Measurements from ENCODE around the gene CHIA.
"Not testable (repeated sequence)": the region's sequence is repeated elsewhere in the genome, so short reads cannot be mapped to it uniquely, and the experiment has no call there.

Gene CHIA

DNA sequence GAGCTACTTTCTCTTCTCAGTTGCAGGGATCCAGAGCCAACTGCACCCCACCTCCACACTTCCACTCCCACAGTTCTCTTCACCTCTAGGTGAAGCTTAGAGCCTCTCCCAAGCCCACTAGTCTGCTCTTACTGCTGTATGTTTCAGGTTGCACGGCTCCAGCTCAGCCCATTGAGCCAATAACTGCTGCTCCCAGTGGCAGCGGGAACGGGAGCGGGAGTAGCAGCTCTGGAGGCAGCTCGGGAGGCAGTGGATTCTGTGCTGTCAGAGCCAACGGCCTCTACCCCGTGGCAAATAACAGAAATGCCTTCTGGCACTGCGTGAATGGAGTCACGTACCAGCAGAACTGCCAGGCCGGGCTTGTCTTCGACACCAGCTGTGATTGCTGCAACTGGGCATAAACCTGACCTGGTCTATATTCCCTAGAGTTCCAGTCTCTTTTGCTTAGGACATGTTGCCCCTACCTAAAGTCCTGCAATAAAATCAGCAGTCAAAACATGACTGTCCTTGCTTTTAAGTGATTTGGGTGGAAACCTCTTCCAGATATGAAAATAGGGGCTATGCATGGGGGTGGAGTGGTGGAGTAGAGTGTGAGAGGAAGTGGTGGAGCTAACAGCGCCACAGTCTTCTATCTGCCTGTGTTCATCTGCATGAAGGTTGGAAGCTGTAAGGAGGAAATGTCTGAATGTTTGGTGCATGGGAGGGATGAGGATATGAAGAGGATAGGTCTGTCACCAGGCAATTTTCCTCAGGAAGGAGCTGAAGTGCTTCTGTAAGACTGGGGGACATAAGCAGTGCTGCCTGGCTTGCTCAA is 29.6 kb downstream of the CHIA start:
- Histone ChIP-seq H3K9ac (ENCODE audit: insufficient read length, low read depth) (no peak overlapping the region), H3K27me3 (ENCODE audit: insufficient read depth, insufficient read length) (no peaks in the 10 kb centered on the region), H3K9me3 (ENCODE audit: insufficient read depth, low read length) (no peaks in the 10 kb centered on the region), H3K36me3 (ENCODE audit: insufficient read depth, insufficient read length, low read length) (no peaks in the 10 kb centered on the region), H3K4me3 (ENCODE audit: insufficient read length, low read depth) (no peak overlapping the region), H3K4me1 (ENCODE audit: insufficient read depth, insufficient read length) (no peaks in the 10 kb centered on the region)
- no peak for DNase-seq (ENCODE audit: low read depth, low spot score)
- no peak for TF ChIP-seq YY1 (IDR thresholded peaks at IDR 0.05; ENCODE audit: insufficient read depth, insufficient read length)
- no peak for TF ChIP-seq ZNF274 (IDR thresholded peaks at IDR 0.05; ENCODE audit: low read depth, low read length)
- no peak for TF ChIP-seq SUZ12 (IDR thresholded peaks at IDR 0.05; ENCODE audit: extremely low read depth, insufficient read depth, insufficient read length)

DNA sequence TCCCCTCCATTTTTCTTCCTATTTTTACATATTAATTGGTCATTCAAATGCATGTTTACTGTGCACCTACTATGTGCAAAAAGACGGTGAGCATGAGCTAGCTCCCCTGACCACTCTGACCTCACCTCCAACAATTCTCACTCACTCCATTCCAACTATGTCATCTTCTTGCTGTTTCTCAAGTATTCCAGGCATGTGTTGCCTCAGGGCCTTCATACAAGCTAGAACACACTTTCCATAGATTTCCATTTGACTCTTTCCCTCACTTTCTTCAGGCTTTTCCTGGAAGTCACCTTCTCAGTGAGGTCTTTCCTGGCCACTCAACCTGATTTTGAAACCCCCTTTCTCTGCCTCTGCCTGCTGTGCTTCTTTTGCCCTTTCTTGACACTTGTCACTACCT is 32.6 kb downstream of the CHIA start:
- Histone ChIP-seq H3K4me3 (ENCODE audit: insufficient read length, low read depth) (no peak overlapping the region), H3K9me3 (ENCODE audit: insufficient read depth, low read length) (0 out of 2 replicates have a peak, but pooled peaks cover under 1% of the 10 kb centered on the region), H3K4me1 (ENCODE audit: insufficient read depth, insufficient read length) (no peaks in the 10 kb centered on the region), H3K27me3 (ENCODE audit: insufficient read depth, insufficient read length) (no peaks in the 10 kb centered on the region), H3K9ac (ENCODE audit: insufficient read length, low read depth) (no peak overlapping the region), H3K36me3 (ENCODE audit: insufficient read depth, insufficient read length, low read length) (no peaks in the 10 kb centered on the region)
- TF ChIP-seq ZNF274 (IDR thresholded peaks at IDR 0.05; ENCODE audit: low read depth, low read length) (no peak), YY1 (IDR thresholded peaks at IDR 0.05; ENCODE audit: insufficient read depth, insufficient read length) (no peak), SUZ12 (IDR thresholded peaks at IDR 0.05; ENCODE audit: extremely low read depth, insufficient read depth, insufficient read length) (no peak)
- DNase-seq (ENCODE audit: low read depth, low spot score): no peak

DNA sequence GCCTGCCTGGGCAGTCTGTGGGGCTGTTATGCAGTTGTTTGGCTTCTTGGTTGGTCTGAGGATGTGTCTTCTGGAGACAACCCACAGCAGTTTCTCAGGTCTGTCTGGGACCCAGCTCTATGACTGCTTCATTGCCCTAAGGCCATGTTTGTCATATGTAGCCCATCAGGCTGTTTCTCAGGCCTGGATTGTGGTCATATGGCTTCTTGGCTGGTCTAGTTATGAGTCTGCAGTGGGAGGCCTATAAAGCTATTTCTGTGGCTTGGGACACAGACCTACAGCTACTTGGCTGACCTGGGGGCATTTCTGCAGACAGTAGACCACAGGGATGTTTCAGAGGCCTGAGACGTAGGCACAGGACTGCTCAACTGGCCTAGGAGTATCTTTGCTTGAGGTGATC is 41.5 kb downstream of the CHIA start:
- no peak overlapping the region for H3K9ac ChIP-seq (ENCODE audit: insufficient read length, low read depth)

DNA sequence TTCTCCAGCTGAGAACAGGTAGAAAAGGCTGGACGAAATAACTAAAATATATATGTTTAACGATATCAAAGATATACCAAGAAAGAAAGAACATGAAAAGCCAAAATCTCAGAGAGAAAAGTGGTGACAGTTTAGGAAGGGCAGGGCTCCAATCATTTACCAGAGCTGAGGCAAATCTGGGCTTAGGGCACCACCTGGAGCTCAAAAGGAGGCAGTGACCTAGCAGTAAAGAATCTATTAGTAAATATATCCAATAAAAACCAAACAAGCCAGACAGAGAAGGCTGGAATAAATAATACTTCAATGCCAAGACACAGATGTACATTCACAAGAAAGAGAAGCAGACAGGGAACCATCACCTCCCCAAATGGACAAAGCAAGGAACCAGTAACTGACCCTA is 43.5 kb downstream of the CHIA start:
- no peaks in the 10 kb centered on the region for H3K27me3 ChIP-seq (ENCODE audit: insufficient read depth, insufficient read length)
- peak; percentile 35 for DNase-seq (ENCODE audit: low read depth, low spot score)
- no peak overlapping the region for H3K4me3 ChIP-seq (ENCODE audit: insufficient read length, low read depth)
- H3K9me3 ChIP-seq (ENCODE audit: insufficient read depth, low read length): peaks cover 6% of the 10 kb centered on the region; the same call in 1 of the 2 replicates
- no peaks in the 10 kb centered on the region for H3K36me3 ChIP-seq (ENCODE audit: insufficient read depth, insufficient read length, low read length)
- TF ChIP-seq YY1 (IDR thresholded peaks at IDR 0.05; ENCODE audit: insufficient read depth, insufficient read length) (no peak), SUZ12 (IDR thresholded peaks at IDR 0.05; ENCODE audit: extremely low read depth, insufficient read depth, insufficient read length) (no peak), ZNF274 (IDR thresholded peaks at IDR 0.05; ENCODE audit: low read depth, low read length) (no peak)
- no peaks in the 10 kb centered on the region for H3K4me1 ChIP-seq (ENCODE audit: insufficient read depth, insufficient read length)
- no peak overlapping the region for H3K9ac ChIP-seq (ENCODE audit: insufficient read length, low read depth)

More for the DNA sequence above, 41.5 kb downstream of the CHIA start:
- DNase-seq (ENCODE audit: low read depth, low spot score): no peak
- H3K4me3 ChIP-seq (ENCODE audit: insufficient read length, low read depth): no peak overlapping the region
- no peaks in the 10 kb centered on the region for H3K27me3 ChIP-seq (ENCODE audit: insufficient read depth, insufficient read length)
- H3K36me3 ChIP-seq (ENCODE audit: insufficient read depth, insufficient read length, low read length): no peaks in the 10 kb centered on the region
- H3K4me1 ChIP-seq (ENCODE audit: insufficient read depth, insufficient read length): no peaks in the 10 kb centered on the region
- H3K9me3 ChIP-seq (ENCODE audit: insufficient read depth, low read length): peaks cover 14% of the 10 kb centered on the region; the same call in 1 of the 2 replicates
- TF ChIP-seq YY1 (IDR thresholded peaks at IDR 0.05; ENCODE audit: insufficient read depth, insufficient read length) (no peak), ZNF274 (IDR thresholded peaks at IDR 0.05; ENCODE audit: low read depth, low read length) (no peak), SUZ12 (IDR thresholded peaks at IDR 0.05; ENCODE audit: extremely low read depth, insufficient read depth, insufficient read length) (no peak)

DNA sequence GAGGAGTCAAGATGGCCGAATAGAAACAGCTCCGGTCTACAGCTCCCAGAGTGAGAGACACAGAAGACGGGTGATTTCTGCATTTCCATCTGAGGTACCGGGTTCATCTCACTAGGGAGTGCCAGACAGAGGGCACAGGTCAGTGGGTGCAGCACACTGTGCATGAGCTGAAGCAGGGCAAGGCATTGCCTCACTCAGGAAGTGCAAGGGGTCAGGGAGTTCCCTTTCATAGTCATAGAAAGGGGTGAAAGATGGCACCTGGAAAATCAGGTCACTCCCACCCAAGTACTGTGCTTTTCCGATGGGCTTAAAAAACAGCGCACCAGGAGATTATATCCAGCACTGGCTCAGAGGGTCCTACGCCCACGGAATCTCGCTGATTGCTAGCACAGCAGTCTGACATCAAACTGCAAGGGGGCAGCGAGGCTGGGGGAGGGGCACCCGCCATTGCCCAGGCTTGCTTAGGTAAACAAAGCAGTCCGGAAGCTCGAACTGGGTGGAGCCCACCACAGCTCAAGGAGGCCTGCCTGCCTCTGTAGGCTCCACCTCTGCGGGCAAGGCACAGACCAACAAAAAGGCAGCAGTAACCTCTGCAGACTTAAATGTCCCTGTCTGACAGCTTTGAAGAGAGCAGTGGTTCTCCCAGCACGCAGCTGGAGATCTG is 44.7 kb downstream of the CHIA start:
- not testable (repeated sequence) for H3K9me3 ChIP-seq (ENCODE audit: insufficient read depth, low read length); DNase-seq (ENCODE audit: low read depth, low spot score); H3K27me3 ChIP-seq (ENCODE audit: insufficient read depth, insufficient read length); H3K36me3 ChIP-seq (ENCODE audit: insufficient read depth, insufficient read length, low read length); H3K9ac ChIP-seq (ENCODE audit: insufficient read length, low read depth); H3K4me3 ChIP-seq (ENCODE audit: insufficient read length, low read depth); H3K4me1 ChIP-seq (ENCODE audit: insufficient read depth, insufficient read length)

DNA sequence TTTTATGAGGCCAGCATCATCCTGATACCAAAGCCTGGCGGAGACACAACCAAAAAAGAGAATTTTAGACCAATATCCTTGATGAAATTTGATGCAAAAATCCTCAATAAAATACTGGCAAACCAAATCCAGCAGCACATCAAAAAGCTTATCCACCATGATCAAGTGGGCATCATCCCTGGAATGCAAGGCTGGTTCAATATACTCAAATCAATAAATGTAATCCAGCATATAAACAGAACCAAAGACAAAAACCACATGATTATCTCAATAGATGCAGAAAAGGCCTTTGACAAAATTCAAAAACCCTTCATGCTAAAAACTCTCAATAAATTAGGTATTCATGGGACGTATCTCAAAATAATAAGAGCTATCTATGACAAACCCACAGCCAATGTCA is 48.2 kb downstream of the CHIA start:
- not testable (repeated sequence) for H3K4me1 ChIP-seq (ENCODE audit: insufficient read depth, insufficient read length); H3K4me3 ChIP-seq (ENCODE audit: insufficient read length, low read depth); H3K9me3 ChIP-seq (ENCODE audit: insufficient read depth, low read length); DNase-seq (ENCODE audit: low read depth, low spot score); H3K9ac ChIP-seq (ENCODE audit: insufficient read length, low read depth); H3K27me3 ChIP-seq (ENCODE audit: insufficient read depth, insufficient read length); H3K36me3 ChIP-seq (ENCODE audit: insufficient read depth, insufficient read length, low read length)

DNA sequence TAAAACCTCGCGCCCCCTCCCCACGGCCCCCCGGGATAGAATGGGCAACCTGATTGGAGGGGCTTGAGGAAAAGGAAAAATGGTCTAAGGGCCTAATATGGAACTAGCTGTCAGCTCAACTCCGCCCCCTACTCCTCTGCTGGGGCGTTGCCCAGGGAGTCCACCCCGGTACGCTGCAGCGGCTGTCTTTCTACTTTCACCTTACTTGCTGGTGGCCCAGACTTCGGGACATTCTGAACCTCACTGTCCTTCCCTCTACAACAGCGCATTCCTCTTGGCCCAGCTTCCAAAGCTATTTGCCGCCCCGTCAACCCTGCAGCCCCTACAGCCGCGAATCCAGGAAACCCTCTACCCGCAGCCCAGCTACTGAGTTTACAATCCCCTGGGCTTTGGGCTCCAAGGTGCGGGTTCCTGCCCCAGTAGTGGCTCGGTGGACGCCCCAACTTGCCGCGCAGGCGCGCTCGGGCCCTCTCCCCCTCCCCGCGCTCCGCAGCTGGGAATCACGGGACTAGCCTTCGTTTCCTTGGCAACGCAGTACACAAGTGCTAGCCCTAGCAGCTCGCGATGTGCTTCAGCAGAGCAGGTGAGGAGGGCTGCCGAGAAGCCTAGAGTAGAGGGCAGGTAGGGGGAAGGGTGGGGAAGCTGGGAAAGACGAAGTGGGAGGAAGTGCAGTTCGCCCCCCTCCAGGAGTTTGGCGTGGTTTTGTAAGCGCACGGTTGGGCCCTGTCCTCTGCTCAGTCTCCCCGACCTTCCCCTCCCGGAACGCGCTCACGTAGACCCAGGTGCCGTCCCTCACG is 55.6 kb downstream of the CHIA start:
- TF ChIP-seq YY1 (IDR thresholded peaks at IDR 0.05; ENCODE audit: insufficient read depth, insufficient read length): no peak
- no peak for TF ChIP-seq SUZ12 (IDR thresholded peaks at IDR 0.05; ENCODE audit: extremely low read depth, insufficient read depth, insufficient read length)
- TF ChIP-seq ZNF274 (IDR thresholded peaks at IDR 0.05; ENCODE audit: low read depth, low read length): no peak
- Histone ChIP-seq H3K9me3 (ENCODE audit: insufficient read depth, low read length) (no peaks in the 10 kb centered on the region), H3K4me1 (ENCODE audit: insufficient read depth, insufficient read length) (no peaks in the 10 kb centered on the region), H3K27me3 (ENCODE audit: insufficient read depth, insufficient read length) (peaks cover 8% of the 10 kb centered on the region), H3K4me3 (ENCODE audit: insufficient read length, low read depth) (peak overlapping the region; percentile 62), H3K36me3 (ENCODE audit: insufficient read depth, insufficient read length, low read length) (no peaks in the 10 kb centered on the region), H3K9ac (ENCODE audit: insufficient read length, low read depth) (peak overlapping the region; percentile 80)
- DNase-seq (ENCODE audit: low read depth, low spot score): peak; percentile 93
